Ramos (cell line): ENCODE results near the gene TBATA.

Experiments used
- in situ Hi-C: fragments of 300-500 bp; cut with MboI; formaldehyde crosslinking; loops from one replicate; pipeline ENCODE4 v1.14.3; 2022; ENCODE audit warnings: low sequenced_read_pairs; ENCODE audit not compliant: unreplicated experiment

Gene TBATA

GRCh38 chr10:70723771-70724170 lies 61.4 kb downstream of the TBATA start:
- in situ Hi-C loops, result no loop called here

DNA sequence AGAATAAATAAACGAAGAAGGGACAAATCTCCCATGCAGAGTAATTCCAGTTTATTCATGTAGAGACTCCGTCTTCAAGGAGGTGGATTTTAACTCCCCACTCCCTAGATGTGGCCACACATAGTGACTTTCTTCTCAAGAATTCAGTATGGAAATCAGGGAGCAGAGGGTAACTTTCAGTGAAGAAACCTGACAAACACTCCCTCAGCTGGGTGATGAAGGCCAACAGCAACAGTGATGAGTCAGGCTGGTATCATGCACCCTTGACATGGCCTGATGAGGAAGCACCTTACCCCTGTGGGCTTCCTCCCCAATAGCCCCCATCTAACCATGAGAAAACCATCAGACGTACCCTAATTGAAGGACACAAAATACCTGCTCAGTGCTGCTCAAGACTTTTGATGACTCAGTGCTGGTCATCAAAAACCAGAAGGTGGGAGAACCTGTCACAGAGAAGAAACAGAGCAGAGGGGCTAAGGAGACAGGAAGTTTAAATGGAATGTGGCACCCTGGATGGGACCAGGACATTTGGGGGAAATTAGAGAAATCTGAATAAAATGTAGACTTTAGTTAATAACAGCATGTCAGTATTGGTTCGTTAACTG lies 62.3 kb downstream of the TBATA start:
- in situ Hi-C loops, result no loop called here
